ENCODE results near the gene PRKCD.

DNA sequence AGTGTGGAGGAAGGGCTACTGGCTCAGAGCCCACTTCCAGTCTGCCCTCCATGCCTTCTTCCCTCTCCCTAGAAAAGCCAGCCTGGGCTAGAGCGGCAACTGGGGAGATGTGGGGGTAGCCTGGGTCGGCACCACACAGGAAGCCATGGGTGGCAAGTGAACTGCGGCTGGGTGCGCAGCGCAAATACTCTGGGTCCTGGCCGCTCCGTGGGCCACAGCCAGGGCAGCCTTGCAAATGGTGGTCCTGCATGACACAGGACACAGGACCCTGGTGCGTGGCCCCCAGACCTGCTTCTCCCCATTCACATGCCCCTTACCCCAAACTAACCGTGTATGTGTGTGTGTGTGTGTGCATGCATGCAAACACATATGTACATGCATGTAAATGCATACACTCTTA lies 25.7 kb downstream of the PRKCD start:
- TF ChIP-seq POLR2A (IDR thresholded peaks at IDR 0.05): no peak
- TF ChIP-seq, protein P1, sequence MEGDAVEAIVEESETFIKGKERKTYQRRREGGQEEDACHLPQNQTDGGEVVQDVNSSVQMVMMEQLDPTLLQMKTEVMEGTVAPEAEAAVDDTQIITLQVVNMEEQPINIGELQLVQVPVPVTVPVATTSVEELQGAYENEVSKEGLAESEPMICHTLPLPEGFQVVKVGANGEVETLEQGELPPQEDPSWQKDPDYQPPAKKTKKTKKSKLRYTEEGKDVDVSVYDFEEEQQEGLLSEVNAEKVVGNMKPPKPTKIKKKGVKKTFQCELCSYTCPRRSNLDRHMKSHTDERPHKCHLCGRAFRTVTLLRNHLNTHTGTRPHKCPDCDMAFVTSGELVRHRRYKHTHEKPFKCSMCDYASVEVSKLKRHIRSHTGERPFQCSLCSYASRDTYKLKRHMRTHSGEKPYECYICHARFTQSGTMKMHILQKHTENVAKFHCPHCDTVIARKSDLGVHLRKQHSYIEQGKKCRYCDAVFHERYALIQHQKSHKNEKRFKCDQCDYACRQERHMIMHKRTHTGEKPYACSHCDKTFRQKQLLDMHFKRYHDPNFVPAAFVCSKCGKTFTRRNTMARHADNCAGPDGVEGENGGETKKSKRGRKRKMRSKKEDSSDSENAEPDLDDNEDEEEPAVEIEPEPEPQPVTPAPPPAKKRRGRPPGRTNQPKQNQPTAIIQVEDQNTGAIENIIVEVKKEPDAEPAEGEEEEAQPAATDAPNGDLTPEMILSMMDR (IDR thresholded peaks at IDR 0.05): no peak
